Activated T-cell treated with anti-CD3 and anti-CD28 coated beads, Interleukin-2, amount 50 U/mL, for 1 hour (primary cell): ENCODE data around the gene FDX2.
"Not testable (repeated sequence)": the region's sequence is repeated elsewhere in the genome, so short reads cannot be mapped to it uniquely, and the experiment has no call there.

Experiments
- DNase-seq: peaks from one replicate; pipeline ENCODE4 v3.0.0-alpha.2; 2020

FDX2 gene

DNA sequence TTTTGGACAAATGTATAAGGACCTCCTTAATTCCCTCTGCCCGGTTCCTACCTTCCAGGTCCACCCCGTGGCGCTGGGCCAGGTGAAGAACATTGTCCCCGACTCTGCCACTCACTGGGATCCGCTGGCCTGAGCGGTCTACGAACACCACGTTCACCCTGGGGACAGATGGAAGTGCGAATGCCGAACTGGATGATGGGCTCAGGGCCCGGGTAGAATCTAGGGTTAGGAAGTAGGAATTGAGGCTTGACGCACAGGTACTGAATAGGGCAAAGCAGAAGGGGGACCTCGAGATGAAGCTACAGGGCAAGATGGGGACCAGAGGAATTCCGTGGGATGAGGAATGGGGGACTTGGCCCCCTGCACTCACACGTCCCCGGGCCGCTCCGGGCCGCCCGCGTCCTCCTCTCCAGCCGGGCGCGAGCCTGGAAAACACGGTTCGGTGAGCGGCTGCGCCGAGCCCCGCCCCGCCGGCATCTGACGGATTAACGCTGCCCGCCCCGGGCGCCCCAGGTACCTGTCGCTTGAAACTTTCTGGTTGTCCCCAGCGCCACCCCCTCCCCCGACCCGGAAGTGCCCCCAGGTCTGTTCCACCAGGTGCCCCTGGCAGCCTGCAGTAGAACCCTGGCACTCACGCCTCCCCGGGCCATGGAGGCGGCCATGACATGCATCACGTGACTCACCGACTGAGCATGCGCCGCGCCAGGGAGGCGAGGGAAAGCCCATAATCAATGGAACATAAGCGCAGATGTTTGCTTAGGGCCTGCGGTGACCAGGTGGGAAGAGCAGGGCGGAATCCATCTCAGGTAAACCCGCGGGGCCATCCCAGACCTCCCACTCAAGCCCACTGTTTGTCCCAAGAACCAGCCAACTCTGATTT is at the start of gene FDX2:
Gene FDX2, minus strand, starts transcription at position 681 of the 880 bp plus-strand sequence. Its CDS starts 19 bp downstream, at position 662.
- DNase-seq: peak; percentile 92

DNA sequence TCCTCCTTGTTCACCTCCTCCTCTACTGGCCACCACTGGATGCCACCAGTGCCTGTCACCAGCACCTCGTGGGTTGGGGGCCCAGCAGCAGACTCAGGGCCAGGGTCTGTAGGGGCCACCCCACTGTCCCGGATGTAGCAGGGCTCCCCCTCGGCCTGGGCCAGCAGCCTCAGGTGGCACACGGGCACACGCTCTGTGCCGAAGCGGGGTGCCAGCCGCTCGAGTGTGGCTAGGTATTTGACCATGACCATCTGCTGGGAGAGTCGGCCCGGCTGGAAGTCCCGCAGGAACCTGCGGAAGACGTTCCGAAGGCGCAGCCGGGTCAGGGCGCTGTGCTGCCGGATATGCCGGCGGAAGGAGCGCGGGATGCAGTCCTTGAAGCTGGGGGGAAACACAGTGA is 49.7 kb upstream of the FDX2 start:
- no peak for DNase-seq

DNA sequence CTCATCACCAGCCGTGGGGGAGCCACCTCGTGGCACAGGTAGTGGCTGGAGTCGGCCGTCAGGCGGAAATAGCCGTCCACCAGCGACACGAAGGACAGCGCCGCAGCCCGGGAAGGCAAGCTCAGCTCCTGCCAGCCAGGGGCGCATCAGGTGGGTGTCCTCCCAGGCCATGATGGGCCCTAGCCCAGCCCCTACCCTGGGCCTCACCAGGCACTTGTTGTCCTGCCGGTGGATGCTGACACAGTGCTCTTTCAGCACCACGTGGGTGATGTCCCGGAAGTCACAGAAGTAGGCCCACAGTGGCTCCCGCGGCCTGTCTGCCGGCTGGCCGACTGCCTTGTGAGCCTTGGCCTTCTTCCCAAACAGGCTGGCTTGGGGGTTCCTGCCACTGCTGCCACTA is 48.8 kb upstream of the FDX2 start:
- no peak for DNase-seq

DNA sequence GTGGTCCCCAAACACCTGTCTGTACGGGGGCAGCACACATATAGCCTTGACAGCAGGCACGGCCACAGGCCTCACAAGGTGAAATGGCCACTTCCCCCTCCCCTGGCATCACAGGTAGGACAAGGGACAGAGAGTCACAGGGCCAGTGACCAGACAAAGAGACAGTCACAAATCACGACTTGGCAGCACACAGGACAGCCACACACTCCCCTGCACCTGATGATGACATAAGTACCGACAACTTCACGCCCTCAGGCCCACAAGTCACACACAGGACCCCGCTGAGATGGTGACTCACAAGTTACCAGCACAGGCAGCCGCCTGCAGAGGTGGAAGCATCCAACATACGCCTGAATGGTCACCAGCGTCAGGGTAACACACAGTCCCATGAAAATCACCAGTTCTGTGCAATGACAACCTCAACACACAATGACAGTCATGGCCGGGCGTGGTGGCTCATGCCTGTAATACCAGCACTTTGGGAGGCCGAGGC is 48.0 kb upstream of the FDX2 start:
- no peak for DNase-seq

DNA sequence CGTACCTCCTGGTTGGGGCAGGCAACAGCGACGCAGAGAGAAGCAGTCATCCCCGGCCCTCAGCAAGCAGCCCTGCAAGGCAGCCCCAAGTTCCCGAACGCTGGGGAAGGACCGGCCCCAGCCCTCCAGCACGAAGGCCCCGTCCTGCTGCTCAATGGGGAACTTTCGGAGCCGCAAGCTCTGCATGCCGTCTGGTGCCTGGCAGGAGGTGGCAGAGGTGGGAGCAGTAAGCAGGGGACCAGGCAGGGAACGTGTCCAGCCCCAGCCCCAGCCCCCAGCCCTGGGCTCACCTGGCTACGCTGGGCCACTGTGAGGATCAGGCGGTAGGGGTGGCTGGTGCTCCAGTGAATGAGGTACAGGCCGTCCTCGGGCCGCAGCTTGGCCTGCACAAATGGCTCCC is 46.4 kb upstream of the FDX2 start:
- no peak for DNase-seq

DNA sequence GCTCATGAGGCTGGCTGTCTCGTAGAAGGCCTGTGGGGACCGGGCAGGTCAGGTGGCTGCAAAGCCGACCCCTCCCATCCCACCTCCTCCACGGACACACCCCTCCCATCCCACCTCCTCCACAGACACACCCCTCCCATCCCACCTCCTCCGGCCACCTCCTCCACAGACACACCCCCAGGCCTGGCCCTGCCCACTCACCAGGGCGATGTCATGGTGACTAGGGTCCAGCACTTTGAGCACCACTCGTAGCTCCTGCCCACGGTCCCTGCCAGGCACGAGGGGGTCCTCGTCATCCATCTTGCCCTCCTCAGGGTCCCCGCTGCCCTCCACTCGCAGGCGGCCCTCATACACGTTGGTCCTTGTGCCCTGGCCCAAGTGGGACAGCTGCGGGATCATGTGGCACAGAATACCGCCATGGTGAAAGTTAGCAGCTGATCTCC is 45.8 kb upstream of the FDX2 start:
- DNase-seq: no peak

DNA sequence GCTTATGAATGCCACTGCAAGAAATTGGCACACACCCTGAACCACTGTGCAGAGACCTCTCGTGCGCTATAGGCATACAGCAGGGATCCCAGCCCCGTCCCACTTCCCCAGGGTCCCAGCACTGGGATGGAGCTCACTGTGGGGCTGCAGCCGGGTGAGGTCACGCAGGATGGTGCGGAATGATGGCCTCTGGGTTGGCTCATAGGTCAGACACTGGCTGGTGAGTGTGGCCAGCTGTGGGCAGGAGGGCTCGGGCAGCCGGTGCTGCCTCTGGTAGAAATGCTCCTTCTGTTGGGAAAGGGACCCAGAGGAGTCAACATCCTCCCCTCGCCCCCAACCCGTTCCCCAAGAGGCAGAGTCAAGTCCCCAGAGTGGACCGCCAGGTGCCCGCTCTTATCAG is 40.6 kb upstream of the FDX2 start:
- DNase-seq: no peak

DNA sequence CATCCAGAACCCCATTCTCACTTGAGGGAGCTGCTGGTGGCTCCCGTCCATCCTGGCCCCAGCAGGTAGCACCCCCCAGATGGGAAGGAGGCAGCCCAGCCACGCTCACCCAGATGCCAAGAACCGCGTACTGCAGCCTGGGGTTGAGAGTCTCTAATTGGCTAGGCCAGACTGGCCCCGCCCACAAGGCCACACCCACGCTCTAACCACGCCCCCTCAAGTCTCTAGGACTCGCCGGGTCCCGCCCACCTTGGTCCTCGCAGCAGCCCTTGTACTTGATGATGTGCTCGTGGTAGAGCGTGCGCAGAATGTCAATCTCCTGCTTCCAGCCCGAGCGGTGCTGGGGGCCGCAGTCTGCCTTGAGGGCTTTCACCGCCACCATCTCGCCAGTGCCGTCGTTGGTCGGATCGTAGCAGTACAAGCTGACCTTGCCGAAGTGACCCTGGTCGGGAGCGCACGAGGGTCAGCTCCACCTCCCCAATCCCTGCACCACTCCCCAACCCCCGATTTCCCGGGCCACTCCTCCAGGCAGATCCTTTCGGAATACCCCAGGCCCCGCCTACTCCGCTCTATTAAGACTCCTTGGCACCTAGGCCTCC is 38.1 kb upstream of the FDX2 start:
- peak; percentile 50 for DNase-seq

DNA sequence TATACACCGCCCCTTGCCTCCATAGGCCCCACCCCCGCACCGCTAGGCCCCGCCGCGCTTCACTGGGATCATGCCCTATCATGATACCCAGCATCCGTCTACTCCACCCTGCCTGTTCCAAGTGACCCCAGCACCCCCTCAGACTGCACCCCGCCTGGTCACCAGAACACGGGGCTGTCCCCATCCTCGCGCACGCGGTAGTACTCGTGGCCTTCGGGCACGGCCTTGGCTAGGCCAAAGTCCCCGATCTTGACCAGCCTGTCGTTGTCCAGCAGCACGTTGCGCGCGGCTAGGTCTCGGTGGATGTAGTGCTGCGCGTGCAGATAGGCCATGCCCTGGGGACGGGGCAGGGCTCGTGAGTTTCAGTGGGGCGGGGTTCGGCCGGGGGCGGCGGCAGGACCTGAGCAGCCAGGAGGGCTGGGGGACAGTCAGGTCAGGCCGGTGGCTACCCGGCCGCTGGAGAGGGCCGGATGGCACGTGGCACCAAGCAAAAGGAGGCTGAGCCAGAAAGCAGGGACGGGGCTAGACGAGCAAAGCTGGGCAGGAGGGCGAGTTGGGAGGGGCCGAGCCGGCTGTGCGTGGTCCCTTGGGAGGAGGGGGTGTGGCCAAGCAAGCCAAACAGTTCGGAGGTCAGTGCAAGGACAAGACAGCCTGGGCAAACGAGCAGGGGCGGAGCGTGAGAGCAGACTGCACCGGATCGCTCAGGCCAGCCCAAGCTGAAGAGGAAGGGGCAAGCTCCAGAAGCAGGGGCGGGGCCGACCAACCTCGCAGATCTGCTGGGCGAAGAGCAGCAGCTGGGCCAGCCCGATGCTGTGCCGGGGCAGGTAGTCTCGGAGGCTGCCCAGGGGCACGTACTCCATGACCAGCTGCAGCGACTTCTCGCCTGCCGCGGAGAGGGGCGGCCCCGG is 37.2 kb upstream of the FDX2 start:
- no peak for DNase-seq

DNA sequence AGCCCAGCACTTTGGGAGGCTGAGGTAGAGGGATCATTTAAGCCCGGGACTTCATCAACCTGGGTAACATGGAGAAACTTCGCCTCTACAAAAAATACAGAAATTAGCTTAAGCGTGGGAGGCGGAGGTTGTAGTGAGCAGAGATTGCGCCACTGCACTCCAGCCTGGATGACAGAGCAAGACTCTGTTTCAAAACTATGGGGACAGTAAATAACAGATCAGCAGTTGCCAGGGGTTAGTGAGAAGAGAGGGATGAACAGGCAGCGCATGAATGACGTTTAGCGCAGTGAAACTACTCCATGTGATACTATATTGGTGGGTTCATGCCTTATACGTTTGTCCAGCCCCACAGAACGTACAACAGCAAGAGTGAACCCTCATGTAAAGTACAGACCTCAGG is 30.7 kb upstream of the FDX2 start:
- no peak for DNase-seq

DNA sequence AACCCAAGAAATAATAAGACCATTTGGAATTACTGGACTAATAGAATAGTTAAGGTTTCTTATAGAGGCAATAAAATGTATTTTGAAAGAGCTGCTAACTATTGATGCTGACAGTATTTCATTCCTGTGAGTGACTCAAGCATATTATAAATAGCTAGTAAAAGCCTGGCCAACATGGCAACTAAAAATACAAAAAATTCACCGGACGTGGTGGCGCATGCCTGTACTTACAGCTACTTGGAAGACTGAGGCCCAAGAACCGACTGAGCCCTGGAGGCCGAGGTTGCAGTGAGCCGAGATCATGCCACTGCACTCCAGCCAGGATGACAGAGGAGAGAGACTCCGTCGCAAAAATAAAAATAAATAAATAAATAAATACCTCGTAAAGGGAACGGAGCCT is 29.0 kb upstream of the FDX2 start:
- DNase-seq: no peak

DNA sequence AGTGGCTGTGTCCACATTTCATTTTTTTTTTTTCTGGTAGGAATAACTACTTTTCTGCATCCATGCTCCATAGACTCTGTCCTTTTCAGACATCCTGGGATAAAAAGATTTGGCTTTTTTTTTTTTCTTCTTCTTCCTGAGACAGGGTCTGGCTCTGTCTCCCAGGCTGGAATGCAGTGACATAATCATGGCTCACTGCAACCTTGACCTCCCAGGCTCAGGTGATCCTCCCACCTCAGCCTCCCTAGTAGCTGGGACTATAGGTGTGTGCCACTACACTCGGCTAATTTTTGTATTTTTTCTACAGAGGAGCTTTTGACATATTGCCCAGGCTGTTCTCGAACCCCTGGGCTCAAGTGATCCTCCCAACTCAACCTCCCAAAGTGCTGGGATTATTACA is 27.7 kb upstream of the FDX2 start:
- no peak for DNase-seq

DNA sequence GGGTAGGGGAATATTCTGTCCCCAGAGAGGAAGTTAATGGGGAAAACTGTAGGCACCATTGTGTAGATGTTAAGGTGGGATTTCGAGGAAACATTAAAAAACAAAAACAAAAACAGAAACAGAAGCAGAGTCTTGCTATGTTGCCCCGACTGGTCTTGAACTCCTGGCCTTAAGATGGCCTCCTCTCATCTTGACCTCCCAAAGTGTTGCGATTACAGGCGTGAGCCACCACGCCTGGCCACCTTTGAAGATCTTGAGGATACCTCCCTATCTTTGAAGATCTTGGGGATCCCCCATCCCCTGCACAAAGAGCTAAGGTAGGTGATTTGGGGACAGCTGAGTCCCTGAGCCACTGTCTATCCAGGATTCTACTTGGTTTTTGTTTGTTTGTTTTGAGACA is 24.2 kb upstream of the FDX2 start:
- no peak for DNase-seq

DNA sequence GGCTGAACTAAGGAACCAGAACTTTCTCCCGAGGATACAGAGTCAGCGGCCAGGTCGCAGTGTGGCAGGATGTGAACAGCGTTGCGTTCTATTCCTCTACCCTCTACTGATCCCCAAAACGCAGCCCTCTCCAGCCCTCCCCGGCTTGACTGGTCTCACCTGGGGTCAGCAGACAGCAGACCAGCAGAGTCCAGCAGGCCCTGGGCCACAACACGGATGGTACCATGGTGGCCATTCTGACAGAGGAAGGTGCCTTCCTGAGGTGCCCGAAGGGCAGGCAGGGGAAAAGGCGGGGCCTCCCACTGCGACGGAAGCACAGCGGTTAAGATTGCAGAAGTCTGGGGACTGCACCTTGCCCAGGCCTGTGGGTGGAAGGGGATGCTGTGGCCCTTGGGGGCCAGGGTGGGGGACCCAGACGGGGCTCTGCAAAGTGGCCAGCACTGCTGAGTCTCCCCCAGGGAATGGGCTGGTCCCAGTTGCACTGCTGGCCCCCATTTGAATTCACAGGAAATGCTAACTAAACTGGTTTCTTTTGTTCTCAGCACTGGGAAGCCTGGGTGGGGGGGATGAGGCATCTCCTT is 23.7 kb upstream of the FDX2 start, which contains the start of gene ICAM3:
Gene ICAM3, minus strand, starts transcription at position 245 of the 581 bp plus-strand sequence. Its CDS starts 10 bp downstream, at position 235.
- peak; percentile 65 for DNase-seq

DNA sequence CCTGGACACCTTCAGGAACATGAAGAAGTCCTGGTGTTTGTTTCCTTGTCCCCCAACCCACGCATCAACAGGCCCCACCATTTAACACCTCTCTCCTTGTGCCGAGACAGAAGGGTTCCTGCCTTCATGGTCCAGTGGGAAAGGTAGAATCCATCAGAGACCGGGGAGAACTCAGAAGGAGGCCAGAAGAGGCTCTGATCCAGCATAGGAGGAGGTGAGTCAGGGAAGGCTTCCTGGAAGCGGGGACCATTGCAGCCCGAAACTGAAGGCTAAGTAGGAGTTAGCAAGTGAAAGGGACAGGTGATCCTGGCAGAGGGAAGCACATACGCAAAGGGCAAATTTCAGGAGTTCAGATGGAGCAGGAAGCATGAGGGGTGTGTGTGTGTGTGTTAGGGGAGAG is 23.1 kb upstream of the FDX2 start:
- DNase-seq: no peak

DNA sequence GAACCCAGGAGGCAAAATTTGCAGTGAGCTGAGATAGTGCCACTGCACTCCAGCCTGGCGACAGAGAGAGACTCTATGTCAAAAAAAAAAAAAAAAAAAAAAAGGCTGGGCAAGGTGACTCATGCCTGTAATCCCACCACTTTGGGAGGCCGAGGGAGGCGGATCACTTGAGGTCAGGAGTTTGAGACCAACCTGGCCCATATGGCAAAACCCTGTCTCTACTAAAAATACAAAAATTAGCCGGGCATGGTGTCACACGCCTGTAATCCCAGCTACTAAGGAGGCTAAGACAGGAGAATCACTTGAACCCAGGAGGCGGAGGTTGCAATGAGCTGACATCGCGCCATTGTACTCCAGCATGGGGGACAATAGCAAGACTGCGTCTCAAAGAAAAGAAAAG is 20.9 kb upstream of the FDX2 start:
- DNase-seq: not testable (repeated sequence)

DNA sequence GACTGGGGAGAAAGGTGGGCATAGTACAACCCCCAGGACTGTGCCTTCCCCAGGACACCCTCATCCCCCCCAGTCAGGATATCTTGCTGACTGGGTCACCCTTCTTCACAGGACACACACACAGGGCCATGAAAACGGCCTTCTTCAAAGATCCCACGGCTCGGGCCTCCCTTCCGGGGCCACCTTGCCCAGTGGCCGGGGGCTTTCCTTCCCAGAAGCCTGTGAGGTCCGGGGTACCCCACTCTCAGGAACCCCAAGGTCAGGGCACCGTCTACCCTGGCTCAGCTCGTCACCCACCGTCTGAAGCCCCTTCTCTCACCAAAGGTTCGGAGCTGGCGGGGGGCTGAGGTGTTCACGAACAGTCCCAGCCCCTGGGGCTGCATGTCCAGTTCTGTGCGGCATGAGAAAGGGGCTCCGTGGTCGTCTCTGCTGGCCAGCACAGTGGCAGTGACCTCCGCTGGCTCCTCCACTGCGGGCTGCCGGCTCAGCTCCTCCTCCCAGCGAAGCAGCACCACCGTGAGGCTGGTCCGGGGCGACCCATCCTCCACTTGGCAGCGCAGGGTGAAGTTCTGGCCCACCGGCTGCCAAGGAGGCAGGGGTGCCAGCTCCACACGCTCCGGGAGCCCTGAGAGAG is 19.7 kb upstream of the FDX2 start:
- DNase-seq: no peak

DNA sequence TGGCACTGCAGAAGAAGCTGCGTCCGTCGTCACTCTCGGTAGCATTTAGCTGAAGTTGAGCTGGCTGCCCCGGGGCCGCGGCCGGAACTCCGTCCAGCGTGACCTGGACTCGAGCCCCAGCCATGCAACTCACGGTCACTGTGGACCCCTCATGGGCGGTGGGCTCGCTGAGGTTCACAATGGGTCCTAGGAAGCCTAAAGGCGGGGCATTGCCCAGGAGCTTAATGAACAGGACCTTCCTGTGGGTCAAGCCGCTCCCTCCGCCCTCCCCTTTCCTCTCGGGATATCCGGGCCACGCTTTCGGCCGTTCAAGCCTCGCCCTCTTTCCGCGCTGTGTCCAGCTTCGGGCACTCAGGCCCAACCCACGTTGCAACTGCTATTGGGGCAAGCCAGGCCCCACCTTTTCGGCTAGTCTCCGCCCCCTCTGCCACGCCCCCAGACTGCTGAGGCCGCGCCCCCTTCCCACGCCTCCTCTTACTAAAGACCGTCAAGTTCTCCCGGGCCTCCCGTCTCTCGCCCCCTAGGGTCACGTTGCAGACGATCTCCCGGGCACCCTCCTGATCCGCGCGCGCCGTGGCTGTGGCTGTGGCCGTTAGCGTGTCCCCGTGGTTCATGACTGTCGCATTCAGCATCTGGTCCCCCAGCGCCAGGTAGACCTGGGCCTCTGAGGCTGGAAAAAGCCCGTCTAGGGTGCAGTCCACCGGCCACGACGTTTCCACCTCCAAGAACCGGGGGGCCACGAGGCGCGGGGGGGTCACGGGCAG is 19.0 kb upstream of the FDX2 start:
- peak; percentile 41 for DNase-seq

DNA sequence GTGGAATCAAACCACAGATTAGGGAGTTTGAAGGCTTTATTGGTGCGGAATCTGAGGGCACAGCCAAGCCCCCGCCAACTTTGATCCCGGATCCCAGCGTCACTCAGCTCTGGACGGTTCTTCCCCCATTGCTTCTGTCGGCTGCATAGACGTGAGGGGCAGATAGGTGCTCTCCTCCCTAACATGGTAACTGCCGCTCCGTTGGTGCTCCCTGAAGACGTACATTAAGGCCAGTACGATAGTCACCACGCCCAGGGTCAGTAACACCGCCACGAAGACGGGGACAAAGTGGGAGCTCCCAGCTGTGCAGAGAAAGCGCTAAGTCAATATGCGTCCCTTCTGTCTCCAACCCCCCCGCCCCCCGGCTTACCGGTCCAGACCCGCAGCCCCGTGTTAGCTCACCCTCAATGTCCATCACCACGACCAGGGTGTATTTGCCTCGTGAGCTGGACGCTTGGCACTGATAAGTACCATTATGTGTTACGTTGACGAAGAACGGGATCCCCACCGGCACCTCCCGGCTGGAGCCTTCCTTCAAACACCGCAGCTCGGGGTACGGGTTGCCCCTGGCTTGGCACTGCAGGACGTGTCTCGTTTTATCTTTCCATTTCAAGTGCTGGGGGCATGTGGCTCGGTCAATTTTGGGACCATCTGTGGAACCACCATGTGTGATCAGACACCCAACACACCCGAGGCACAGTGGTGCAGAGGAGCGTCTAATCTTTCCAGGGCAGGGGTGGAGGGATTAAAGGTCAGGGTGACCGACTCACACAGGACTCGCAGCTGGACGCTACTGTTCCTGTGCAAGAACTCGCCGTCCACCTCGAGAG is 18.2 kb upstream of the FDX2 start:
- DNase-seq: no peak

DNA sequence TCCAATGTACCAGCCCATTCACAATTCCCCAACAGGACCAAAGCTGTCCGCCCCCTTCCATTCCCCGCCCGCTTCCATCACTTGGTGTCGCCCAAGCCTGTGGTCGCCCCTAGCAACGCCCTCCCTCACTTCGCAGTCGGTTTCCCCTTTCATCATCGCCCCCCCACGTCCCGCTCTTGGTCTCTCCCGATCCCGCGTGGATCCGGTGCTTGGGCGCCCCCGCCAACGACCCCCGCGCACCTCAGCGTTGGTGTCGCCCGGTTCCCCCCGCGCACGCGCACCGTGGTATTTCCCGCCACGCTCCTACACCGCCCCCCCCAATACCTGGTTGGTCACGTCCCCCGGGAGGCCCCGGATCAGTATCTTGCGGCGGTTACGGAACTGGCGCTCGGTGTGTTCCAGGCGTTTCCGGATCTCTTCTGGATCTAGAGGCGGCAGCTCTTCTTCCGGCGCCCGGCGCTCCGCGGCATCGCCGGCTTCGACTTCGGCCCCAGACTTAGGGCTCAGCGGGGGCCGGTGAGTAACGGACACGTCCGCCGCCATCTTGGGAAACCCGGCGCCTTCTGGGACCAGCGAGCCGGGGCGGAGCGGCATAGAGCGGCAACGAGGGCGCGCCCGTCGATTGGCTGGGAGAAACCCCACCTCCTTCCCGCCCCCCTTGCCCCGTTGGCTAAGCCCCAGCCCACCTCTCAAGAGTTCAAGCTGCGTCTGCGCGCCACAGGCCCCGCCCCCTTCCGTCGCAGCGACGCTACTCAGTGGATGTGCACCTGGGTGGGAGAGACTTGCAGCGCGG is 17.3 kb upstream of the FDX2 start, which contains the start of gene RAVER1:
Gene RAVER1, minus strand, starts transcription at position 565 of the 793 bp plus-strand sequence. Its CDS starts 22 bp downstream, at position 543.
- peak; percentile 97 for DNase-seq
